Heart right ventricle (tissue), 16 donors: ENCODE measurements around the gene NUTM2G. TPM values are rescaled to one million over a fixed set of nuclear protein-coding genes. Genes with fewer than 3 reads are reported as not detected.
"Not testable (repeated sequence)": the region's sequence is repeated elsewhere in the genome, so short reads cannot be mapped to it uniquely, and the experiment has no call there.

Source experiments
- ATAC-seq, 8 donors: fragments of 200-7000 bp; cut with Tn5 transposase; one replicate each; pipeline ENCODE4 v1.9.1; 2020; ENCODE audit warnings: mild to moderate bottlenecking in 8 of 8, moderate library complexity in 8 of 8, moderate number of reproducible peaks in 1 of 8
- DNase-seq, 2 donors: peaks; one replicate each; pipeline ENCODE4 v3.0.0-alpha.2; 2020
- H3K27ac ChIP-seq, 10 donors: fragments of 200-600 bp; sonication (generic) in 2 of 10; one replicate each; pipeline versions ENCODE4 v1.5.0 to v1.8.0; 2020 to 2022; ENCODE audit warnings: mild to moderate bottlenecking in 3 of 10
- H3K27me3 ChIP-seq, 7 donors: fragments of 200-600 bp; one replicate each; pipeline ENCODE4 v1.8.0; 2021 to 2022; ENCODE audit warnings: mild to moderate bottlenecking in 2 of 7
- H3K36me3 ChIP-seq, 9 donors: fragments of 200-600 bp; sonication (generic) in 1 of 9; one replicate each; pipeline versions ENCODE4 v1.5.0 to v1.8.0; 2020 to 2022; ENCODE audit warnings: mild to moderate bottlenecking in 2 of 9
- H3K4me1 ChIP-seq, 9 donors: fragments of 200-600 bp; sonication (generic) in 1 of 9; one replicate each; pipeline versions ENCODE4 v1.5.0 to v1.8.0; 2020 to 2022; ENCODE audit warnings: mild to moderate bottlenecking in 4 of 9
- H3K4me3 ChIP-seq, 10 donors: fragments of 200-600 bp; sonication (generic) in 2 of 10; one replicate each; pipeline versions ENCODE4 v1.5.0 to v1.8.0; 2020 to 2022; ENCODE audit warnings: mild to moderate bottlenecking in 7 of 10, moderate library complexity in 2 of 10
- H3K9me3 ChIP-seq, 11 donors: fragments of 200-600 bp in 10 of 11; sonication (generic) in 2 of 11; one replicate each; pipeline versions ENCODE4 v1.5.0 to v1.8.0; 2013 to 2022; ENCODE audit warnings: mild to moderate bottlenecking in 2 of 11, control low read depth in 1 of 11, moderate library complexity in 1 of 11
- WGBS, 2 donors: extraction: QIAGEN DNeasy Blood & Tissue Kit; methylation state at CpG; one replicate each; pipeline ENCODE4 v1.1.7; 2013; ENCODE audit warnings: inconsistent platforms in 1 of 2; 5-methylcytosine and 5-hydroxymethylcytosine counted together
- intact Hi-C, 10 donors: fragments of 100-400 bp; cut with DNase I; formaldehyde crosslinking; loops; one replicate each; pipeline versions ENCODE4 v1.11.1 to v1.14.2; 2022
- polyA plus RNA-seq, 2 donors: library from polyadenylated mRNA; stranded (reverse); fragments of 200-250 nt; gene quantifications; one replicate each; pipeline ENCODE4 v1.2.3, GENCODE V29; 2013
- total RNA-seq, 10 donors: library from RNA; stranded (reverse); fragmentation: NEBNext Ultra II Directional in 3 of 10; extraction: Animal tissue kit (Norgen Biotek cat#: 25700) in 3 of 10; gene quantifications; one replicate each; pipeline versions ENCODE4 v1.2.1 to v1.2.4, GENCODE V29; 2021 to 2023
- donor health status: Arrhythmogenic right ventricular cardiomyopathy.
- donor health status: ischemic (EF 13 %, LVEDD 7.1; RV severe dilation, severe dysfunction).
- donor health status: healthy with polysubstance abuse.
- donor health status: DM: no; HTN: yes; CAD: no.
- donor health status: DM: no; HTN: no; CAD: no.
- donor health status: ischemic (EF 25% LVEDD 6.9; RV normal size, moderate dysfunction).
- donor health status: ischemic (EF 25% LVEDD 5.7; RV mildly dilated, moderate dysfunction).
- donor health status: healthy.
- donor health status: DM: yes; HTN: yes; CAD: no.
- donor health status: Ischemic cardiomyopathy.
- donor health status: ischemic (EF 35%, LVEDD 5.7; RV mildly dilated, moderate dysfunction).
- donor health status: nonischemic (EF 11% LVEDD 7.7; RV severe dilation, severe dysfunction).
- donor health status: DM: yes; HTN: yes; CAD: no.
- donor health status: PGD.
- donor health status: ischemic (EF 29% LVEDD 5.4; RV normal size, mild dysfunction).
- donor health status: nonischemic (EF 23%, LVEDD 6.1; RV moderate dilation, normal function).

NUTM2G gene
- total and polyA plus RNA-seq, 12 donors, result not detected

- not testable (repeated sequence) for H3K27ac ChIP-seq, ATAC-seq
- 77 to 99% methylated on average over 5 of the region's 5 CpGs for WGBS, 2 donors
These were observed 3.1 kb upstream of the NUTM2G start for GRCh38 chr9:96925587-96925986.

DNA sequence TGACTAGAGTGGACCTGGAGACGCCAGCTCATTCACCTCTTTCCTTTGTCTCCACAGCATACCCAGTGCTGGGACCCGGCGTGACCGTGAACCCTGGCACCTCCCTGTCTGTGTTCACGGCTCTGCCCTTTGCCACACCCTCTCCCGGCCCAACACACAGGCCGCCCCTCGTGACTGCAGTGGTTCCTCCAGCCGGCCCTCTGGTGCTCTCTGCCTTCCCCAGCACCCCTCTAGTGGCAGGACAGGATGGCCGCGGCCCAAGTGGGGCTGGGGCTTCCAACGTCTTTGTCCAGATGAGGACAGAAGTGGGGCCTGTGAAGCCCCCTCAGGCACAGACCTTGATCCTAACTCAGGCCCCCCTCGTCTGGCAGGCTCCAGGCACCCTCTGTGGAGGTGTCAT lies 3.0 kb downstream of the NUTM2G start:
- ATAC-seq, DNase-seq, intact Hi-C loops, H3K4me3 ChIP-seq, H3K27ac ChIP-seq, H3K36me3 ChIP-seq, H3K27me3 ChIP-seq, H3K4me1 ChIP-seq, H3K9me3 ChIP-seq: not testable (repeated sequence)
- WGBS, 2 donors, result 75 to 76% methylated on average over 12 of the region's 13 CpGs

More at GRCh38 chr9:96925587-96925986, 3.1 kb upstream of the NUTM2G start:
- DNase-seq, H3K9me3 ChIP-seq, H3K4me3 ChIP-seq, H3K27me3 ChIP-seq, H3K36me3 ChIP-seq, intact Hi-C loops, H3K4me1 ChIP-seq: not testable (repeated sequence)

DNA sequence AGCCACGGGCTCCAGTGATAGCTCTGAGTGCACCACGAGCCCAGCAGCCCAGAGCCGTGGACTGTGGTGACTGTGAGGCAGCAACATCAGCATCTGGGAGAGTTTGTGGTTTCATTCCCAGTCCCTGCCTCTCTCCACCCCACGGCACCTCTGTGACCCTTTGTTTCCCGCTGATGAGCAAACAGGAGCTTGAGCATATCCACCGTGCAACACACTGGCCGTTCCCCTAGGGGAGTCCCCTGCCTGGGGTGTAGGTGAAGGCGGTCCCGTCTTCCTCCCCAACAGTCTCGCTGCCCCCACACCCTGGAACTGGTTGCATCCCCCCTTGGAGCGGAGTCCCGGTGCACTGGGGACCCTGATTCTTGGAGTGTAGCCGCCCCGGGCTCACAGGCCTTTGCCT lies 5.5 kb downstream of the NUTM2G start:
- H3K36me3 ChIP-seq, H3K9me3 ChIP-seq, ATAC-seq, DNase-seq, H3K4me3 ChIP-seq, H3K27ac ChIP-seq, H3K4me1 ChIP-seq, H3K27me3 ChIP-seq, intact Hi-C loops: not testable (repeated sequence)
- 84% methylated on average over 8 of the region's 14 CpGs for WGBS, 2 donors

DNA sequence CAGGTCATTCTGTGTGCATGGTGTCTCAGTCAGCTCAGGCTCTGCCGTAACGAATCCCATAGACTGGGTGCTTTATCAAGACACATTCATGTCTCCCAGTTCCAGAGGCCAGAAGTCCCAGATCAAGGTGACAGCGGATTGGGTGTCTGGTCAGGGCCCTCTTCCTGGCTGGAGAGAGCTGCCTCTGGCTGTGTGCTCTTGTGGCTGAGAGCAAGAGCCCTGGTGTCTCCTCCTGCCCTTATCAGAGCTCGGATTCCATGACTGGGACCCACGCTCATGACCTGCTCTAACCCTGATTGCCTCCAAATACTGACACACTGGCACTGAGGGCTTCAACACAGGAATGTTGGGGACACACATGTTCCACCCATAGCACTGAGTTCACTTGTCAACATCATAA lies 6.1 kb downstream of the NUTM2G start:
- H3K9me3 ChIP-seq, DNase-seq, intact Hi-C loops, H3K36me3 ChIP-seq, H3K27me3 ChIP-seq, H3K4me1 ChIP-seq, H3K4me3 ChIP-seq, H3K27ac ChIP-seq: not testable (repeated sequence)
- peak in 2 of 8 donors; percentile 49 to 71 for ATAC-seq
- WGBS, 2 donors, result 44 to 80% methylated on average over 3 to 4 of the region's 5 CpGs

DNA sequence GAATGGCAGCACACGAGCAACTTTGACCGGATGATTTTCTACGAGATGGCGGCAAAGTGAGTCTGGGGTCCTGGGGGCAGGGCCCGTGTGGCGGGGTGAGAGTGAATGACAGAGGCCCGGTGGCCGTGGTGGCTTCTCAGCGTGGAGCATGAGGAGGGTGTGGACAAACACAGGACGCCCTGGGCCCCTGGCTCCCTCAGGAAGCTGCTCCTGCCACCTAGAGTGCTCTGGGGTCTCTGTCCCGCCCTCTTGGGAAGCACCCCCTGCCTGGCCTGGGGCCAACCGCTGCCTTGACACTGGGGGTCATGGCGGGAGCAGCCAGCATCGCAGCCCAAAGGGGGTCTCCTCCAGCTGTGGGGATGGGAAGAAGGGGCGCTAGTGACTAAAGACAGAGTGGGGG lies 6.8 kb downstream of the NUTM2G start:
- ATAC-seq, H3K4me1 ChIP-seq, intact Hi-C loops, H3K36me3 ChIP-seq, H3K9me3 ChIP-seq, H3K27ac ChIP-seq, H3K27me3 ChIP-seq, DNase-seq, H3K4me3 ChIP-seq: not testable (repeated sequence)
- WGBS, 2 donors, result 87 to 94% methylated on average over 14 to 15 of the region's 15 CpGs

- 82 to 92% methylated on average over 3 of the region's 3 CpGs for WGBS, 2 donors
- H3K4me3 ChIP-seq, H3K27me3 ChIP-seq, H3K36me3 ChIP-seq, ATAC-seq, H3K9me3 ChIP-seq, H3K4me1 ChIP-seq, H3K27ac ChIP-seq, intact Hi-C loops, DNase-seq: not testable (repeated sequence)
These were observed 8.8 kb downstream of the NUTM2G start for GRCh38 chr9:96937442-96937841.

GRCh38 chr9:96938957-96939665 lies 10.5 kb downstream of the NUTM2G start:
- DNase-seq, H3K9me3 ChIP-seq, intact Hi-C loops, H3K4me3 ChIP-seq, H3K27ac ChIP-seq, H3K36me3 ChIP-seq, H3K27me3 ChIP-seq, H3K4me1 ChIP-seq: not testable (repeated sequence)
- ATAC-seq, result peak in 1 of 8 donors; percentile 19
- 100% methylated on average over 1 of the region's 10 CpGs; no CpG with 5 or more reads in 1 of the 2 donors for WGBS, 2 donors

- H3K36me3 ChIP-seq, H3K9me3 ChIP-seq, H3K27me3 ChIP-seq, ATAC-seq, DNase-seq, H3K27ac ChIP-seq, H3K4me3 ChIP-seq, intact Hi-C loops, H3K4me1 ChIP-seq: not testable (repeated sequence)
- WGBS, 2 donors, result 79% methylated on average over 5 of the region's 7 CpGs; no CpG with 5 or more reads in 1 of the 2 donors
These were observed 12.3 kb downstream of the NUTM2G start for GRCh38 chr9:96940982-96941381.

GRCh38 chr9:96941628-96942027 lies 13.0 kb downstream of the NUTM2G start:
- H3K27ac ChIP-seq, H3K4me1 ChIP-seq, H3K27me3 ChIP-seq, intact Hi-C loops, DNase-seq, H3K4me3 ChIP-seq, H3K9me3 ChIP-seq: not testable (repeated sequence)
- peak in 4 of 8 donors; percentile 17 to 58 (median 32) for ATAC-seq
- 100% methylated on average over 2 of the region's 8 CpGs for WGBS, 2 donors
- peaks cover 0 to 12% (median 0%) of the 10 kb centered on the region in 9 donors for H3K36me3 ChIP-seq

DNA sequence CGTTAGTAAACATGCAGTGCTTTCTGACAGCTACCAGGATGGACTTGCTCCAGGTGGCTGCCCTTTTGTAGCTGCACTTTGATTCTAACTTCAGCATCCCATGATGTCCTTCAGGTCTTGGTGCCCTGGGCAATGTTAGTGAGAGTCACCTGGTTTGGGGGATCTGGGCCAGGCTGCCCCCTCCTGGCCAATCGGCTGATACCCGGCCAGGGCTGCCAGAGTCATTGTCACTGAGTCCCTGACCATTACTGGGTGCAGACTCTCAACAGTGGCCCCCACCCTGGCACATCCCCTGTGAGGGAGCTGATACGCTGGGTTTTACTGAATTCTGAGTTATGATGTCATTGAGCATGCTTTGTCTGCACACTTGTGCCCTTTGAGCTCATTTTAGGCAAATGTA lies 13.5 kb downstream of the NUTM2G start:
- H3K4me3 ChIP-seq, H3K27me3 ChIP-seq, intact Hi-C loops, DNase-seq, H3K4me1 ChIP-seq, H3K9me3 ChIP-seq, H3K27ac ChIP-seq: not testable (repeated sequence)
- no CpG with 5 or more reads among the region's 4 CpGs for WGBS, 2 donors
- ATAC-seq, result peak in 1 of 8 donors; percentile 47
- H3K36me3 ChIP-seq, result peaks cover 0 to 16% (median 0%) of the 10 kb centered on the region in 9 donors

GRCh38 chr9:96949346-96949745 lies 20.7 kb downstream of the NUTM2G start:
- intact Hi-C loops, H3K4me3 ChIP-seq, H3K27ac ChIP-seq, H3K4me1 ChIP-seq, ATAC-seq, H3K9me3 ChIP-seq, DNase-seq, H3K27me3 ChIP-seq: not testable (repeated sequence)
- peaks cover 0 to 34% (median 0%) of the 10 kb centered on the region in 9 donors for H3K36me3 ChIP-seq
- no CpG with 5 or more reads among the region's 1 CpG for WGBS, 2 donors

DNA sequence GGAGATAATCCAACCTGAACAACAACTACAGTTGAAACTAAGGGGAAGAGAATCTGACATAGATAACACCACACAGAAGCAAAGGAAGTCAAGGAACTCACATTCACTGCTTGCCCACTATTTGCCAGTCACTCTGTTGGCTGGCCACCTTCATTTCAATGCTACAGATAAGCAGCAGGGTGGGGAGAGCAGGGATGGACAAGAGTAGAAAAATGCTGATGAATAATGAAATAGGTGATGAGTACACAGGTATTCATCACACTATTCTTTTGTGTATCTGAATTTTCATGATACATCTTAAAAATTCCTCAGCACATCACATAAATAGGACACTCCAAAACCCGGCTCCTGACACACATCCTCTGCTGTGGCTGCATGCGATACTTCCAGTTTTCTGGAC lies 21.9 kb downstream of the NUTM2G start:
- DNase-seq, H3K27me3 ChIP-seq, H3K4me3 ChIP-seq, H3K4me1 ChIP-seq, intact Hi-C loops, H3K9me3 ChIP-seq, ATAC-seq, H3K27ac ChIP-seq: not testable (repeated sequence)
- peaks cover 0 to 30% (median 0%) of the 10 kb centered on the region in 9 donors for H3K36me3 ChIP-seq
- no CpG with 5 or more reads among the region's 2 CpGs for WGBS, 2 donors
